Stimulated activated CD8-positive, alpha-beta memory T cell treated with anti-CD3 and anti-CD28 coated beads, Interleukin-15, amount 100 ng/mL, for 48 hours (primary cell): ENCODE results near the gene BNIPL.

Source experiments
- DNase-seq, 2 donors: peaks; one replicate each; pipeline ENCODE4 v3.0.0-alpha.2; 2020; ENCODE audit warnings: low read depth in 2 of 2

The BNIPL gene

GRCh38 chr1:151009674-151010345, 26.6 kb upstream of the BNIPL start:
- no peak for DNase-seq

- DNase-seq, result no peak
Observed at GRCh38 chr1:151010346-151010726, 26.1 kb upstream of the BNIPL start.

GRCh38 chr1:151011154-151011850, 25.1 kb upstream of the BNIPL start:
- no peak for DNase-seq

GRCh38 chr1:151012684-151013471, 23.5 kb upstream of the BNIPL start:
- DNase-seq, result no peak

GRCh38 chr1:151013518-151013917, 22.9 kb upstream of the BNIPL start:
- no peak for DNase-seq

- peak; percentile 66 to 67 for DNase-seq
Observed at GRCh38 chr1:151024540-151025146, 11.7 kb upstream of the BNIPL start.

GRCh38 chr1:151026460-151026859, 9.9 kb upstream of the BNIPL start:
- no peak for DNase-seq

GRCh38 chr1:151032164-151032563, 4.2 kb upstream of the BNIPL start:
- DNase-seq, result no peak

GRCh38 chr1:151035167-151035566, 1.2 kb upstream of the BNIPL start:
- DNase-seq, result no peak

GRCh38 chr1:151037032-151037431, 646 bp downstream of the BNIPL start:
- DNase-seq, result no peak

- DNase-seq, result no peak
Observed at GRCh38 chr1:151039521-151039920, 3.1 kb downstream of the BNIPL start.

- no peak for DNase-seq
Observed at GRCh38 chr1:151043163-151043562, 6.8 kb downstream of the BNIPL start.

GRCh38 chr1:151047591-151047924, 11.2 kb downstream of the BNIPL start, which contains the start of gene C1orf56:
Gene C1orf56 (plus strand): TSS chr1:151047751. CDS start chr1:151047848, 97 bp downstream.
- peak; percentile 52 to 55 for DNase-seq

GRCh38 chr1:151047925-151048644, 11.7 kb downstream of the BNIPL start:
- peak; percentile 41 to 45 for DNase-seq

GRCh38 chr1:151048645-151049032, 12.3 kb downstream of the BNIPL start:
- DNase-seq, result no peak

GRCh38 chr1:151049458-151049857, 13.1 kb downstream of the BNIPL start:
- no peak for DNase-seq

GRCh38 chr1:151050051-151050688, 13.8 kb downstream of the BNIPL start:
- no peak for DNase-seq

GRCh38 chr1:151051356-151052009, 15.1 kb downstream of the BNIPL start:
- no peak for DNase-seq

- DNase-seq, result no peak
Observed at GRCh38 chr1:151054971-151055547, 18.7 kb downstream of the BNIPL start.

- no peak for DNase-seq
Observed at GRCh38 chr1:151055581-151055980, 19.2 kb downstream of the BNIPL start.
